HL-60/S4 treated with retinoic acid at 250 ng/mL for 4 days and 3 days (cell line): ENCODE measurements around the gene LLGL2.
"Not testable (repeated sequence)": the region's sequence is repeated elsewhere in the genome, so short reads cannot be mapped to it uniquely, and the experiment has no call there.

ENCODE experiments used
- in situ Hi-C: fragments of 300-500 bp; cut with MboI; formaldehyde crosslinking; loops from 2 replicates; pipeline ENCODE4 v1.7.0; 2022; ENCODE audit warnings: low sequenced_read_pairs

Gene LLGL2

DNA sequence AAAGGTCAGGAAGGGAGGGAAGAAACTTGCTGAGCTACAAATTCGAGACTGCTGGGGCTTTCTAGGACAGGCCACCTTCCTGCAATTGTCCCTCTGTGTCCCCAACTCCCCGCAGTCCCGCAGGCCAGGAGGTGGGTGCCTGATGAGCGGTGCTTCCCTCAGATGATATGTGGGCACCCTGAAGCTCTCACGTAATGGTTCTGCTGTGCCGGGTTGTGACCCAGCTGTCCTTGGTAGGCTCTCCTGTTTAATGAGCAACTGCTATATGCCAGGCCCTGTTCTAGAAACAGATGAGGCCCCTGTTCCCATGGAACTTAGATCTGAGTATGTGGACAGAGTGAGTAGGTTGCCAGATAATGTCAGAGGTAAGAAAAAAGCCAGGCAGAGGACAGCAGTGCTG is 40.1 kb downstream of the LLGL2 start:
- in situ Hi-C loops = no loop called here

DNA sequence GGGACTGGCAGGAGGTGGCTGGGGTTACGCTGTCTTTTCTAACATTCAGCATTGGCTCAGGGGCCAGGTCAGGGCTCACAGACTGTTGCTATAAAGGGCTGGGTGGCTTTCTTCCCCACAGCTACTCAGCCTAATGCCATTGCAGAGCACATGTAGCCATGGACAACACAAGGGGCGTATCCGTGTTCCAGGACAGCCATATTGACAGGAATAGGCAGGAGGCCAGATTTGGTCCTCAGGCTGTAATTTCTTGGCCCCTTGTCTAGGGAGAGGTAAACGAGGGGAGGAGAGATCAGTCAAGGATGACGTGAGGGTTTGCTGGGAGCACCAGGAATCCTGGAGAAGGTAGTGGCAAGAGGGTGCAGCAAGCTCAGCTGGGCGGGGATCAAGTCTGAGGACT is 40.9 kb downstream of the LLGL2 start:
- in situ Hi-C loops = no loop called here

DNA sequence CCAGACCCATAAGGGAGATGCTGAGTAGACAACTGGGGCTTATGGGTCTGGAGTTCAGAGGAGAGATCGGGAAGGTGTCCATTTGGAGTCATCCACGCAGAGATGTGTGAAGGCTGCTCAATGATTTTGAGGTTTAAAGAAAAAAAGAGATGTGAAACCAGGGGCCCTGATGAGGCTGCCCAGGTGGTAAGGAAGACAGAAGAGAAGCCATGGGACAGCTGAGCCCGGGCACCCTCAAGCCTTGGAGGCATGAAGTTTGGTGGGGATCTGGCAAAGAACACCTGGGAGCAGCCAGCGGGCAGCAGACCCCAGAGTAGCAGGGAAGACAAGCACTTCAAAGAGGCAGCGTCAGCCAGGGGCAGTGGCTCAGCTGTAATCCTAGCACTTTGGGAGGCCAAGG is 41.3 kb downstream of the LLGL2 start:
- in situ Hi-C loops = no loop called here

- in situ Hi-C loops = no loop called here
Measured at GRCh38 chr17:75568412-75569255, 43.1 kb downstream of the LLGL2 start.

GRCh38 chr17:75570034-75570676 is 44.7 kb downstream of the LLGL2 start:
- in situ Hi-C loops = no loop called here

- in situ Hi-C loops = no loop called here
Measured at GRCh38 chr17:75570772-75571171, 45.3 kb downstream of the LLGL2 start.

GRCh38 chr17:75571197-75571884 is 45.8 kb downstream of the LLGL2 start:
- in situ Hi-C loops = no loop called here

DNA sequence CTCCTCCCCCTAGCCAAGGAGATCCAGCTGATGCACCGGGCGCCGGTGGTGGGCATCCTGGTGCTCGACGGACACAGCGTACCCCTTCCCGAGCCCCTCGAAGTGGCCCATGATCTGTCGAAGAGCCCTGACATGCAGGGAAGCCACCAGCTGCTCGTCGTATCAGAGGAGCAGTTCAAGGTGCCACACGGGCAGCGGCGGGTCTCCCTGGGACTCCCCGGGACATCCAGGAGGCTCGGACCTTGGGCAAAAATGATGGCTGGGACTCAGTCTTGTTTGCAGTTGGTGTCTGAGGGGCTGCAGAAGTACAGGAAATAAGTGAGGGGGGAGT is 46.4 kb downstream of the LLGL2 start:
- in situ Hi-C loops = no loop called here

DNA sequence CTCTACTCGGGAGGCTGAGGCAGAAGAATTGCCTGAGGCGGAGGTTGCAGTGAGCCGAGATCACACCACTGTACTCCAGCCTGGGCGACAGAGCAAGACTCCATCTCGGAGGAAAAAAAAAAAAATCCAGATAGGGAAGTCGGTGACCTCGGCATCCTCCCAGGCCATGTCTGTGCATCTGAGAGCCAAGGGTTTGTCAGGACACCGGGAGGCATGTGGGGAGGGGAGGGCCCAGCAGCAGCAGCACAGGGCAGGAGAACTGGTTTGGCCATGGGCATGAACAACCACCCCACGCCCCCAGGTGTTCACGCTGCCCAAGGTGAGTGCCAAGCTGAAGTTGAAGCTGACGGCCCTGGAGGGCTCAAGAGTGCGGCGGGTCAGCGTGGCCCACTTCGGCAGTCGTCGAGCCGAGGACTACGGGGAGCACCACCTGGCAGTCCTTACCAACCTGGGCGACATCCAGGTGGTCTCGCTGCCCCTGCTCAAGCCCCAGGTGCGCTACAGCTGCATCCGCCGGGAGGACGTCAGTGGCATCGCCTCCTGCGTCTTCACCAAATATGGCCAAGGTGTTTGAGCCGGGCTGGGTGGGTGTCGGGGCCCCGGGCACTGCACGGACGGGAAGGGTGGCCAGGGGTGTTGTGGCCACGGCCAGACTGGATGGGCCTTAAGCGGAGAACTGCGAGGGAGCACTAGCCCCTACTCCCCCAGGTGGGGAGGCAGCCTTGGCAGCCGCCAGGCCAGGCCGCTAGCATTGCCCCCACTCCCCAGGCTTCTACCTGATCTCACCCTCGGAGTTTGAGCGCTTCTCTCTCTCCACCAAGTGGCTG is 47.4 kb downstream of the LLGL2 start:
- in situ Hi-C loops = no loop called here

GRCh38 chr17:75573540-75573957 is 48.1 kb downstream of the LLGL2 start:
- in situ Hi-C loops = no loop called here

DNA sequence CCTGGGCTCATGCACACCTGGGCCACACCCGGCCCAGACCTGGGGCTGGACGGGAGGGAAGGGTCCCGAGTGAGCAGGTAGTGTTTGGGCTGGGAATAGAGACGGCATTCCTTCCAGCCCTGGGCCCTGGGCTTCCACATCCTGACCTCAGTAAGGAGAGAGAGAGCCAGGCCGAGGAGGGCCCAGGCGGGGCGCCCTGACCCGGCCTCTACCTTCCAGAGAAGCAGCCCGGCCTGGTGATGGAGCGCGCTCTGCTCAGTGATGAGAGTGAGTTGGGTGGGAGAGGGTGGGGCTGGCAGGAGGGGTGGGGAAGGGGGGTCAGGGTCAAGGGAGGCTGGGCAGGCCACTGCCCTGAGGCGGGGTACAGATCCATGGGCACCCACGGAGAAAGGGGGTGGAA is 48.5 kb downstream of the LLGL2 start:
- in situ Hi-C loops = no loop called here

GRCh38 chr17:75574404-75575036 is 49.0 kb downstream of the LLGL2 start:
- in situ Hi-C loops = no loop called here

GRCh38 chr17:75575197-75575596 is 49.7 kb downstream of the LLGL2 start:
- in situ Hi-C loops = no loop called here

GRCh38 chr17:75575728-75576127 is 50.2 kb downstream of the LLGL2 start:
- in situ Hi-C loops = no loop called here

GRCh38 chr17:75576661-75577060 is 51.2 kb downstream of the LLGL2 start:
- in situ Hi-C loops = no loop called here

- in situ Hi-C loops = not testable (repeated sequence)
Measured at GRCh38 chr17:75581121-75581725, 55.7 kb downstream of the LLGL2 start.

DNA sequence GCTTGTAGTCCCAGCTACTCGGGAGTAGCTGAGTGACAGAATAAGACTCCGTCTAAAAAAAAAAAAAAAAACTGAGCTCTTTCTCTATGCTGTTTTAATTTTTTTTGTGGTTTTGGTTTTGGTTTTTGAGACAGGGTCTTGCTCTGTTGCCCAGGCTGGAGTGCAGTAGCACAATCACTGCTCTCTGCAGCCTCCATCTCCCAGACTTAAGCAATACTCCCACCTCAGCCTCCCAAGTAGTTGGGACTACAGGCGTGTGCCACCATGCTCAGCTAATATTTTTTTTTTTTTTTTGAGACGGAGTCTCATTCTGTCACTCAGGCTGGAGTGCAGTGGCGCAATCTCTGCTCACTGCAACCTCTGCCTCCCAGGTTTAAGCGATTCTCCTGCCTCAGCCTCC is 57.7 kb downstream of the LLGL2 start:
- in situ Hi-C loops = not testable (repeated sequence)

DNA sequence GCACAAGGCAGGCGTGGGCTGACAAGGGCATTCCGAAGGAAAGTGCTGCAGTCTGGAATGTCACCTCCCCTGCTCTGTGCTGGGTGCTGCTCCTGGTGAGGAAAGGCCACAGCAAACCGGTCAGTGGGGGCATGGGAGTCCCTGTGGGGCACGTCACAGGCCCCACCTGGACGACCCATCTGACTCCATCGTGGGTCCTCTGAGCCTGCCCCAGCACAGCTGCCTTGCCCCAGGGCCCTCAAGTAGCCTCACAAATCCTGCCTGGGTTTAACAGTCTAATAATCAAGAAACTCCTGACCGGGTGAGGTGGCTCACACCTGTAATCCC is 59.3 kb downstream of the LLGL2 start:
- in situ Hi-C loops = no loop called here

DNA sequence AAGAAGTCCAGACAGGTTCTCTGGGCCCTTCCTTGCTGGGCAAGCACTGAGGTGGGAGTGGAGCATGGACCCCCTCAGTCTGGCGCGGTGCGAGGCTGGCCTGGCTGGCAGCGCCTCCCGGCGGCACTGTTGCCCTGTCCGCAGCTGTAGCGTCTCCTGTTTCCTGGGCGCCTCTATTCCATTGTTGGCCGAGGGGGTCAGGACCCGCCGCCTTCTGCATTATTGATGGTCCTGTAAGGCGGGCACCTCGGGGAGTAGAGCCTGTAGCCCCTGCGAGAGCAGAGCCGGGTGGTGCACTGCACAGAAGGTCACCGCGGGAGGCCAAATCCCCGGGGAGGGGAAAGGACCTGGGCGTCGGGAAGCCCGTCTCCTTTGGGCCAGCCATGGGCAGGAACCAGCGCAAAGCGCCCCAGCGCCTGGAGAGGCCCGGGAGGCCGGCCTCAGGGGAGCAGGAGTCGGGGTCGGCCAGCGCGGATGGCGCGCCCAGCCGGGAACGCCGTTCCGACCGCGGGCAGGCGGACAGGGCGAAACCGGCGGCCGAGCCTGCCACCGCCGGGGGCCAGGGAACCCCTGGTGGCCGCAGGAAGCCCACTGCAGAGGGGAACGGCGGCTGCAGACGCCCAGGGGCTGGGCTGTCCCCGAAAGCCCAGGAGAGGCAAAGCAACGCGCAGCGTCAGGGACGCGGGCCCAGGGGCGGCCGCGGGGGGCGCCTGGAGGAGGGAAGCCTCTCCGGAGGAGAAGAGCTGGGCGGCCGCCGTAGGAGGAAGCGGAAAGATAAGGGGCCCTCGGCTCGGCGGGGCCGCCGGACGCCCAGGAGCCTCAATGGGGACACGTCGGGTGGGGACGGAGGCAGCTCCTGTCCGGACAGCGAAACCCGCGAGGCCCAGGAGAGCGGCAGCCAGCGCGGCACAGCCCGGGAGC is 62.4 kb downstream of the LLGL2 start, which contains the start of gene MYO15B:
Gene MYO15B (plus strand): TSS at position 126 of the 921 bp plus-strand sequence. CDS start 258 bp downstream, at position 384.
- in situ Hi-C loops = no loop called here
